Testis (tissue), 3 donors: Measurements from ENCODE around the gene PRB3. TPM values are rescaled to one million over a fixed set of nuclear protein-coding genes. Genes with fewer than 3 reads are reported as not detected.

Experiments used
- DNase-seq: peaks from one replicate; pipeline ENCODE4 v3.0.0-alpha.2; 2019
- H3K27ac ChIP-seq, 2 donors: fragments of 200-600 bp; sonication (generic); one replicate each; pipeline ENCODE4 v1.5.1; 2019
- H3K27me3 ChIP-seq: fragments of 200-600 bp; sonication (generic); one replicate; pipeline ENCODE4 v1.5.1; 2019
- H3K36me3 ChIP-seq: fragments of 200-600 bp; sonication (generic); one replicate; pipeline ENCODE4 v1.5.1; 2017; ENCODE audit warnings: low read depth; ENCODE audit errors: missing control alignments
- H3K4me1 ChIP-seq: fragments of 200-600 bp; sonication (generic); one replicate; pipeline ENCODE4 v1.5.1; 2019
- H3K4me3 ChIP-seq, 2 donors: fragments of 200-600 bp; sonication (generic); one replicate each; pipeline ENCODE4 v1.5.1; 2017 to 2019
- H3K9me3 ChIP-seq: fragments of 200-600 bp; sonication (generic); one replicate; pipeline ENCODE4 v1.5.1; 2017
- CTCF ChIP-seq, 3 experiments: fragments of 450-650 bp in 2 of 3; fragments of 200-600 bp in 1 of 3; sonication (generic) in 1 of 3; IDR thresholded peaks; one replicate each; pipeline ENCODE4 v1.5.1; 2016 to 2019; ENCODE audit warnings: antibody characterized with exemption in 3 of 3, mild to moderate bottlenecking in 2 of 3, moderate library complexity in 1 of 3
- POLR2A ChIP-seq: fragments of 450-650 bp; IDR thresholded peaks from one replicate; pipeline ENCODE4 v1.6.1; 2017; ENCODE audit warnings: antibody characterized with exemption, mild to moderate bottlenecking, moderate library complexity
- WGBS, 2 donors: methylation state at CpG; one replicate each; pipeline ENCODE4 v1.1.5; 2018; 5-methylcytosine and 5-hydroxymethylcytosine counted together
- intact Hi-C: fragments of 100-400 bp; cut with DNase I; formaldehyde crosslinking; loops from one replicate; pipeline ENCODE4 v1.15.1; 2023; ENCODE audit warnings: low total_unique reads
- polyA plus RNA-seq: library from polyadenylated mRNA; stranded (reverse); fragments of 350-450 nt; fragmentation: Illumina TruSeq; extraction: RNeasy Lipid Tissue Mini Kit (QIAGEN cat#74804); gene quantifications from one replicate; pipeline ENCODE4 v1.2.3, GENCODE V29; 2014; ENCODE audit warnings: low read depth, low replicate concordance; ENCODE audit not compliant: insufficient read depth
- total RNA-seq, 2 donors: library from RNA; depleted of rRNA; stranded (reverse); fragments of >200 nt; gene quantifications; one replicate each; pipeline ENCODE4 v1.2.3, GENCODE V29; 2016

Gene PRB3
- total and polyA plus RNA-seq, 3 donors from 2014 or later: 0.39 to 0.82 TPM; not detected in 1

- Histone ChIP-seq H3K27ac (no peak overlapping the region), H3K4me3 (no peak overlapping the region), H3K9me3 (no peaks in the 10 kb centered on the region), H3K4me1 (no peaks in the 10 kb centered on the region), H3K36me3 (no peaks in the 10 kb centered on the region), H3K27me3 (no peaks in the 10 kb centered on the region)
- TF ChIP-seq CTCF (IDR thresholded peaks at IDR 0.05): no peak
- no peak for TF ChIP-seq POLR2A
- 74 to 85% methylated on average over 1 of the region's 1 CpG for WGBS, 2 donors
- intact Hi-C loops: no loop called here
- no peak for DNase-seq
Observed at GRCh38 chr12:11246489-11246888, 23.0 kb downstream of the PRB3 start.

GRCh38 chr12:11242656-11243055 is 26.9 kb downstream of the PRB3 start:
- intact Hi-C loops: no loop called here
- Histone ChIP-seq H3K4me3 (no peak overlapping the region), H3K27ac (no peak overlapping the region), H3K36me3 (no peaks in the 10 kb centered on the region), H3K9me3 (no peaks in the 10 kb centered on the region), H3K27me3 (no peaks in the 10 kb centered on the region), H3K4me1 (no peaks in the 10 kb centered on the region)
- no peak for DNase-seq
- TF ChIP-seq CTCF (IDR thresholded peaks at IDR 0.05) (no peak), POLR2A (no peak)
- WGBS, 2 donors: 79 to 84% methylated on average over 3 of the region's 3 CpGs

GRCh38 chr12:11240348-11240930 is 29.1 kb downstream of the PRB3 start:
- H3K9me3 ChIP-seq: no peaks in the 10 kb centered on the region
- no peak for DNase-seq
- TF ChIP-seq POLR2A: no peak
- TF ChIP-seq CTCF (IDR thresholded peaks at IDR 0.05): no peak
- H3K4me1 ChIP-seq: no peaks in the 10 kb centered on the region
- intact Hi-C loops: no loop called here
- no peak overlapping the region for H3K27ac ChIP-seq
- H3K4me3 ChIP-seq: no peak overlapping the region
- no peaks in the 10 kb centered on the region for H3K27me3 ChIP-seq
- H3K36me3 ChIP-seq: no peaks in the 10 kb centered on the region
- 83 to 91% methylated on average over 3 of the region's 3 CpGs for WGBS, 2 donors

- no peaks in the 10 kb centered on the region for H3K4me1 ChIP-seq
- H3K27ac ChIP-seq: no peak overlapping the region
- no peak for DNase-seq
- H3K36me3 ChIP-seq: no peaks in the 10 kb centered on the region
- TF ChIP-seq POLR2A (no peak), CTCF (IDR thresholded peaks at IDR 0.05) (no peak)
- H3K9me3 ChIP-seq: no peaks in the 10 kb centered on the region
- no peak overlapping the region for H3K4me3 ChIP-seq
- intact Hi-C loops: no loop called here
- H3K27me3 ChIP-seq: no peaks in the 10 kb centered on the region
- WGBS, 2 donors: 80% methylated on average over 4 of the region's 4 CpGs
Observed at GRCh38 chr12:11238275-11238674, 31.2 kb downstream of the PRB3 start.

- H3K36me3 ChIP-seq: no peaks in the 10 kb centered on the region
- intact Hi-C loops: no loop called here
- no peaks in the 10 kb centered on the region for H3K4me1 ChIP-seq
- 69 to 72% methylated on average over 5 of the region's 5 CpGs for WGBS, 2 donors
- TF ChIP-seq CTCF (IDR thresholded peaks at IDR 0.05) (no peak), POLR2A (no peak)
- H3K9me3 ChIP-seq: no peaks in the 10 kb centered on the region
- no peak overlapping the region for H3K27ac ChIP-seq
- no peak for DNase-seq
- no peaks in the 10 kb centered on the region for H3K27me3 ChIP-seq
- H3K4me3 ChIP-seq: no peak overlapping the region
Observed at GRCh38 chr12:11233532-11233931, 36.0 kb downstream of the PRB3 start.
